OCI-LY3 (cell line): ENCODE measurements around the gene RSPH9.

Experiments used
- EZH2phosphoT487 ChIP-seq: fragments of 200-600 bp; shearing (Covaris generic); IDR thresholded peaks from 2 replicates; pipeline ENCODE4 v1.6.1; 2018; ENCODE audit warnings: antibody characterized with exemption, mixed run types, low read depth
- TF ChIP-seq, protein P1 (sequence below): fragments of 200-600, 300-600 bp; sonication (generic); IDR thresholded peaks from 2 replicates; pipeline ENCODE4 v1.5.1; 2014; ENCODE audit warnings: antibody characterized with exemption, low read length, low read depth

- TF ChIP-seq, protein P1, sequence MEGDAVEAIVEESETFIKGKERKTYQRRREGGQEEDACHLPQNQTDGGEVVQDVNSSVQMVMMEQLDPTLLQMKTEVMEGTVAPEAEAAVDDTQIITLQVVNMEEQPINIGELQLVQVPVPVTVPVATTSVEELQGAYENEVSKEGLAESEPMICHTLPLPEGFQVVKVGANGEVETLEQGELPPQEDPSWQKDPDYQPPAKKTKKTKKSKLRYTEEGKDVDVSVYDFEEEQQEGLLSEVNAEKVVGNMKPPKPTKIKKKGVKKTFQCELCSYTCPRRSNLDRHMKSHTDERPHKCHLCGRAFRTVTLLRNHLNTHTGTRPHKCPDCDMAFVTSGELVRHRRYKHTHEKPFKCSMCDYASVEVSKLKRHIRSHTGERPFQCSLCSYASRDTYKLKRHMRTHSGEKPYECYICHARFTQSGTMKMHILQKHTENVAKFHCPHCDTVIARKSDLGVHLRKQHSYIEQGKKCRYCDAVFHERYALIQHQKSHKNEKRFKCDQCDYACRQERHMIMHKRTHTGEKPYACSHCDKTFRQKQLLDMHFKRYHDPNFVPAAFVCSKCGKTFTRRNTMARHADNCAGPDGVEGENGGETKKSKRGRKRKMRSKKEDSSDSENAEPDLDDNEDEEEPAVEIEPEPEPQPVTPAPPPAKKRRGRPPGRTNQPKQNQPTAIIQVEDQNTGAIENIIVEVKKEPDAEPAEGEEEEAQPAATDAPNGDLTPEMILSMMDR: no peak
- TF ChIP-seq EZH2phosphoT487: no peak
These were observed 23.0 kb upstream of the RSPH9 start for GRCh38 chr6:43621836-43622180.
